Adrenal gland (tissue), 12 donors: ENCODE measurements around the gene TMEM130. TPM values are rescaled to one million over a fixed set of nuclear protein-coding genes. Genes with fewer than 3 reads are reported as not detected.
"Not testable (repeated sequence)": the region's sequence is repeated elsewhere in the genome, so short reads cannot be mapped to it uniquely, and the experiment has no call there.

Experiments used
- DNase-seq, 7 donors: peaks; one replicate each; pipeline ENCODE4 v3.0.0-alpha.2; 2019 to 2020
- H3K27ac ChIP-seq, 5 donors: fragments of 200-600 bp; sonication (generic) in 4 of 5; 1 replicate in 3 of 5; 2 replicates in 2 of 5; pipeline versions ENCODE4 v1.5.1 to v1.8.0; 2016 to 2020; ENCODE audit warnings: mild to moderate bottlenecking in 1 of 5
- H3K27me3 ChIP-seq: fragments of 200-600 bp; 2 replicates; pipeline ENCODE4 v1.8.0; 2021
- H3K36me3 ChIP-seq, 2 donors: fragments of 200-600 bp; replicated peaks in 1 of 2; 1 replicate in 1 of 2; 2 replicates in 1 of 2; pipeline versions ENCODE4 v1.5.1 to v1.8.0; 2018 to 2022
- H3K4me1 ChIP-seq, 2 donors: fragments of 200-600 bp; replicated peaks in 1 of 2; 1 replicate in 1 of 2; 2 replicates in 1 of 2; pipeline versions ENCODE4 v1.5.1 to v1.8.0; 2018 to 2021
- H3K4me3 ChIP-seq, 4 donors: fragments of 200-600 bp; sonication (generic) in 3 of 4; one replicate each; pipeline ENCODE4 v1.5.1; 2016 to 2018
- H3K9me3 ChIP-seq, 3 donors: fragments of 200-600 bp; sonication (generic) in 1 of 3; replicated peaks in 1 of 3; 1 replicate in 2 of 3; 2 replicates in 1 of 3; pipeline versions ENCODE4 v1.5.1 to v1.8.0; 2016 to 2021
- POLR2A ChIP-seq, 2 donors: fragments of 450-650 bp; IDR thresholded peaks; one replicate each; pipeline ENCODE4 v1.6.1; 2017; ENCODE audit warnings: antibody characterized with exemption in 2 of 2, mild to moderate bottlenecking in 2 of 2, moderate library complexity in 1 of 2
- WGBS, 4 donors: extraction: QIAGEN DNeasy Blood & Tissue Kit in 2 of 4; methylation state at CpG; one replicate each; pipeline versions ENCODE4 v1.1.5 to v1.1.7; 2013 to 2017; 5-methylcytosine and 5-hydroxymethylcytosine counted together
- intact Hi-C, 2 donors: fragments of 100-400 bp; cut with DNase I; formaldehyde crosslinking; loops; one replicate each; pipeline versions ENCODE4 v1.14.1 to v1.15.0; 2022 to 2023
- polyA plus RNA-seq, 3 donors: library from polyadenylated mRNA; stranded (reverse); fragments of 200-250 nt in 2 of 3; fragments of 350-450 nt in 1 of 3; fragmentation: Illumina TruSeq in 1 of 3; extraction: RNeasy Lipid Tissue Mini Kit (QIAGEN cat#74804) in 1 of 3; gene quantifications; one replicate each; pipeline ENCODE4 v1.2.3, GENCODE V29; 2013 to 2014
- total RNA-seq, 9 donors: library from RNA; depleted of rRNA in 4 of 9; stranded (reverse); fragments of >200 nt in 4 of 9; fragments of 120-200 nt in 1 of 9; fragmentation: NEBNext Ultra II Directional in 1 of 9; extraction: Animal tissue kit (Norgen Biotek cat#: 25700) in 1 of 9; gene quantifications; one replicate each; pipeline versions ENCODE4 v1.1.0 to v1.2.4, GENCODE V29; 2013 to 2023
- TF ChIP-seq, protein P1 (sequence below), 6 experiments: fragments of 450-650 bp in 4 of 6; fragments of 200-600 bp in 2 of 6; sonication (generic) in 1 of 6; IDR thresholded peaks; 1 replicate in 5 of 6; 2 replicates in 1 of 6; pipeline versions ENCODE4 v1.5.1 to v1.8.0; 2016 to 2021; ENCODE audit warnings: antibody characterized with exemption in 6 of 6, mild to moderate bottlenecking in 2 of 6, moderate library complexity in 1 of 6
- donor health status: healthy with polysubstance abuse.
- donor health status: Bipolar disorder and iron deficiency.
- donor health status: DM: yes; HTN: yes; CAD: no.
- donor health status: DM: no; HTN: no; CAD: no.
- donor health status: DM: no; HTN: no; CAD: no.
- donor health status: DM: yes; HTN: yes; CAD: no.

The TMEM130 gene
- total and polyA plus RNA-seq, 12 donors = 0.65 to 38.5 (median 12.2) TPM; not detected in 2

DNA sequence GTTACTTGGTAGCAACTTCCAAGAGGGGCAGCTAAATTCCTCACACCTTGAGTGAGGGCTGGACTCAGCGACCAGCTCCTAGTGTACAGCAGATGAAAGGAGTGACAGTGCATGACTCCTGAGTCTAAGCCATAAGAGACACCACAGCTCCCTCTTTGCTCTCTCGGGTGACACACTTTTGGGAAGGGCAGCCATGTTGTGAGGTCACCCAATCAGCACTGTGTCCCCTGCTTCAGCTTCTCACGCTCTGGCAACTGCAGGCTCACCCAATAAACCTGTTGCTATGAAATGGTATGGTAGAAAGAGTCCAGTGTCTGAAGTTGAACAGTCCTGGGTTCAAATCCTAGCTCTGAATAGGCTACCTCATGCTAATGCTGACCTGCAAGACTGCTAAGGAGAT is 20.9 kb downstream of the TMEM130 start:
- H3K4me3 ChIP-seq = no peak overlapping the region
- no peak overlapping the region for H3K27ac ChIP-seq
- WGBS, 4 donors = 84 to 97% (median 93%) methylated on average over 2 to 3 of the region's 3 CpGs
- no peak for DNase-seq
- H3K9me3 ChIP-seq = no peaks in the 10 kb centered on the region
- H3K27me3 ChIP-seq = no peaks in the 10 kb centered on the region
- intact Hi-C loops = no loop called here
- TF ChIP-seq, protein P1, sequence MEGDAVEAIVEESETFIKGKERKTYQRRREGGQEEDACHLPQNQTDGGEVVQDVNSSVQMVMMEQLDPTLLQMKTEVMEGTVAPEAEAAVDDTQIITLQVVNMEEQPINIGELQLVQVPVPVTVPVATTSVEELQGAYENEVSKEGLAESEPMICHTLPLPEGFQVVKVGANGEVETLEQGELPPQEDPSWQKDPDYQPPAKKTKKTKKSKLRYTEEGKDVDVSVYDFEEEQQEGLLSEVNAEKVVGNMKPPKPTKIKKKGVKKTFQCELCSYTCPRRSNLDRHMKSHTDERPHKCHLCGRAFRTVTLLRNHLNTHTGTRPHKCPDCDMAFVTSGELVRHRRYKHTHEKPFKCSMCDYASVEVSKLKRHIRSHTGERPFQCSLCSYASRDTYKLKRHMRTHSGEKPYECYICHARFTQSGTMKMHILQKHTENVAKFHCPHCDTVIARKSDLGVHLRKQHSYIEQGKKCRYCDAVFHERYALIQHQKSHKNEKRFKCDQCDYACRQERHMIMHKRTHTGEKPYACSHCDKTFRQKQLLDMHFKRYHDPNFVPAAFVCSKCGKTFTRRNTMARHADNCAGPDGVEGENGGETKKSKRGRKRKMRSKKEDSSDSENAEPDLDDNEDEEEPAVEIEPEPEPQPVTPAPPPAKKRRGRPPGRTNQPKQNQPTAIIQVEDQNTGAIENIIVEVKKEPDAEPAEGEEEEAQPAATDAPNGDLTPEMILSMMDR (IDR thresholded peaks at IDR 0.05) = no peak
- no peak for TF ChIP-seq POLR2A (IDR thresholded peaks at IDR 0.05)
- no peaks in the 10 kb centered on the region for H3K36me3 ChIP-seq
- H3K4me1 ChIP-seq = no peaks in the 10 kb centered on the region

DNA sequence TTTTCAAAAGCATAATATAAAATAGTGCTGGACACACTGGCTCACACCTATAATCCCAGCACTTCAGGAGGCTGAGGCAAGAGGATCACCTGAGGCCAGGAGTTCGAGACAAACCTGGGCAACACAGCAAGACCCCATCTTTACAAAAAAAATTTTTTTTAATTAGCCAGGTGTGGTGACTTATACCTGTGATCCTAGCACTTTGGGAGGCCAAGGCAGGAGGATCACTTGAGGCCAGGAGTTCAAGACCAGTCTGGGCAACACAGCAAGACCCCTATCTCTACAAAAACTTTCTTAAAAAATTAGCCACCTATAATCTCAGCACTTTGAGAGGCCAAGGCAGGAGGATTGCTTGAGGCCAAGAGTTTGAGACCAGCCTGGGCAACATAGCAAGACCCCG is 27.3 kb downstream of the TMEM130 start:
- peak overlapping the region in 1 of 5 donors; percentile 77 for H3K27ac ChIP-seq
- intact Hi-C loops, H3K36me3 ChIP-seq, DNase-seq, H3K4me3 ChIP-seq, H3K27me3 ChIP-seq, H3K4me1 ChIP-seq, H3K9me3 ChIP-seq: not testable (repeated sequence)
- WGBS, 4 donors = 88 to 95% (median 91%) methylated on average over 2 of the region's 2 CpGs

DNA sequence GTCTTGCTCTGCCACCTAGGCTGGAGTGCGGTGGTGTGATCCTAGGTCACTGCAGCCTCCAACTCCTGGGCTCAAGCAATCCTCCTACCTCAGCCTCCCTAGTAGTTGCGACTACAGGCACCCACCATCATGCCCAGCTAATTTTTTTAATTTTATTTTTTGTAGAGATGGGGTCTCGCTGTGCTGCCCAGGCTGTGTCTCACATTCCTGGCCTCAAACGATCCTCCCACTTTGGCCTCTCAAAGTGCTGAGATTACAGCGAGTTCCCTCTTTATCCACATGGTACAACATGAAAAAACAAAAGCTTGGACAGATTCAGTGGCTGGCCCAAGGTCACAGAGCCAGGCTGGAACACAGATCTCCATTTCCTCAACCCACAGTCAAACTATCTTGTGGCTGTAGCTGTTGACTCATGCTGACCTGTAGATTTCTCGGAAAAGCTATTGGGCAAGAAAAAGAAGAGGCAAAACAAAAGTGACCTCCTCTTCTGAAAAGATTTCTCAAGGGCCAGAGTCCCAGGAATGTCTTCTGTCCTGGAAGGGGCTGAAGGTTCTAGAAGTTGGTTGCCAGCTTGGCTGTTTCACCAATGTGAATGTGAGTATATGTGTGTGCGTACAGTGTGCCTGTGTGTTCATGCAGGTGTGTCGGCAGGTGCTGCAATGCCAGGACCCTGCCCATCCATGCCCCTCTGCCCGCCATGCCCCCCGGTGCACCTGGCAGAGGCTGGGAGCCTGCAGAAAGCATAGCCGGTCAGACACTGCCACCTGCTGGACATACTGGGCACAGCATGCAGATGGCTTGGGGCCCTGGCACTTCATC is 28.4 kb downstream of the TMEM130 start:
- intact Hi-C loops = loop anchor here in 1 of 2 donors (2.0 kb wide), 1 partner anchor 409 kb away; no protein-coding TSS in a partner anchor

DNA sequence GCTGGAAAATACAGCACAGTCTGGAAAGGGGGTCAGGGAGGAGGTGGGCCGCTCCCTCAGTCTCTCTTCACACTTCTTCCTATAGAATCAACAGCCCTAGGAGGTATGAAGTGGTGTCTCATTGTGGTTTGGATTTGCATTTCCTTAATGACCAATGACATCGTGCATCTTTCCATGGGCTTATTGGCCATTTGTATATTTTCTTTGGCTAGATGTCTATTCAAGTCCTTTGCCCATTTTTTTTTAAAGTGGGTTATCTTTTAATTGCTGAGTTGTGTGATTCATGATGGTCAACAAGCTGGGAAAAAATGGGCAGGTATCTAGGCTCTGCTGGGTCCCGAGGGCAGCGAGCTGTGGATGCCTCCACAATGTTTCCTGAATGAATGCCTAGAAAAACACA is 29.1 kb downstream of the TMEM130 start:
- Histone ChIP-seq H3K4me3 (no peak overlapping the region), H3K27me3 (no peaks in the 10 kb centered on the region), H3K36me3 (no peaks in the 10 kb centered on the region), H3K4me1 (peaks cover 3 to 8% of the 10 kb centered on the region in 2 donors), H3K27ac (peak overlapping the region in 3 of 5 donors; percentile 77 to 87 (median 81)), H3K9me3 (no peaks in the 10 kb centered on the region)
- peak in 3 of 7 donors; percentile 10 to 29 (median 24) for DNase-seq
- intact Hi-C loops = loop anchor here in 1 of 2 donors (2.0 kb wide), 1 partner anchor 408 kb away; no protein-coding TSS in a partner anchor
- 39 to 51% (median 44%) methylated on average over 4 of the region's 4 CpGs for WGBS, 4 donors
- no peak for TF ChIP-seq POLR2A (IDR thresholded peaks at IDR 0.05)
- TF ChIP-seq, protein P1 (IDR thresholded peaks at IDR 0.05) = no peak

More for the DNA sequence above, 28.4 kb downstream of the TMEM130 start:
- Histone ChIP-seq H3K9me3 (no peaks in the 10 kb centered on the region), H3K27ac (peak overlapping the region; percentile 56 to 87 (median 77)), H3K27me3 (no peaks in the 10 kb centered on the region), H3K4me1 (peaks cover 3 to 8% of the 10 kb centered on the region in 2 donors), H3K36me3 (no peaks in the 10 kb centered on the region), H3K4me3 (no peak overlapping the region)
- DNase-seq = peak; percentile 79 to 92 (median 89)
- TF ChIP-seq POLR2A (IDR thresholded peaks at IDR 0.05) = peak in 1 of 2 donors; percentile 36
- TF ChIP-seq, protein P1 (IDR thresholded peaks at IDR 0.05) = peak; percentile 90 to 99 (median 98)
- WGBS, 4 donors = 33 to 51% (median 34%) methylated on average over 7 to 11 of the region's 11 CpGs
